Activated CD4-positive, CD25-positive, alpha-beta regulatory T cell treated with anti-CD3 and anti-CD28 coated beads, Interleukin-2, amount 50 U/mL, for 16 hours (primary cell): ENCODE measurements around the gene ANKRD17.
"Not testable (repeated sequence)": the region's sequence is repeated elsewhere in the genome, so short reads cannot be mapped to it uniquely, and the experiment has no call there.

Source experiments
- DNase-seq: peaks from one replicate; pipeline ENCODE4 v3.0.0-alpha.2; 2020; ENCODE audit warnings: low read depth, low spot score

Gene ANKRD17

DNA sequence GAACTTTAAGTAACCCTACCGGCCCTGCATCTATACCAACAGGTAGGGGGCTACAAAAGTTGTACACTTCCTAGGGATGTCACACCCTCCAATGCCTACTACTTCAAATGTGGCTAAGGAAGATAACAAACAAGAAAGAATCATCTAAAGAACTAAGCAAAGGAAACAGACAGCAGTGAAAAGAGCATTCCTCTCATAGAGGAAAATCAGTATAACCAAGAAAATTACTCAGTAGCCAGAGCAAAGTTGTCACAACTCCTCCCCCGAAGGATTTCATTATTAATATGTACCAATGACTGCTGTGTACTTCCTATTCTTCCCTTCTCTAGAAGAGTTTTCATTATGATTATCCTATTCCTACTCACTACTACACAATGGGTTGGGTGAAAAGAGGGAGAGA lies 12.6 kb downstream of the ANKRD17 start:
- DNase-seq = no peak

DNA sequence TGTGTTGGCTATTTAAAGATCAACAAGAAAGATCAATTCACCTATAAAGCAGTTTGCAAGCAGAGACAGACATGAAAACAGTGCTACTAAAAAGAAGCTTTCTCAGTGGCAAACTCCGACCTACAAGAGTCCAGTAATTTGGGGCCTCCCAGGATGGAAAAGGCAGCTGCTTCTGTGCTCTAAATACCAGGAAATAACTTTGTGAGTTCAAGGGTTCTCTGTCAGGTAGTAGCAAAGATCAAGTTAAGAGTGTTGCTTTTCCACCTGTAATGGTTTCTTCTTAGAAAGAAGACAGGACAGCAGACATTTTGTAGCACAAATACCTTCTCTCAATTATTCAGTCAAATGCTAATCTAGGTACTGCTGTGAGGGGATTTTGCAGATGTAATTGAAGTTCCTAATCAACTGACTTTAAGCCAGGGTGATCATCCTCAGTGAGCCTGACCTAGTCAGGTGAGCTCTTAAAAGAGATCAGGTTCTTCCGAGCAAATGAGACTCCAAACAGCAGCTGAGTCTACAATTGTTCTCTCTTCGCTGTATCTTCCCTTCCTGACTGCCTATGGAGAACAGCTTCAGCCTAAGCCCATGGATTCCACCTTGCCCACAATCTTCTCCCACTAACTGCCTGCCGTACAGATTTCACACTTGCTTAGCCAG lies 13.5 kb downstream of the ANKRD17 start:
- no peak for DNase-seq

DNA sequence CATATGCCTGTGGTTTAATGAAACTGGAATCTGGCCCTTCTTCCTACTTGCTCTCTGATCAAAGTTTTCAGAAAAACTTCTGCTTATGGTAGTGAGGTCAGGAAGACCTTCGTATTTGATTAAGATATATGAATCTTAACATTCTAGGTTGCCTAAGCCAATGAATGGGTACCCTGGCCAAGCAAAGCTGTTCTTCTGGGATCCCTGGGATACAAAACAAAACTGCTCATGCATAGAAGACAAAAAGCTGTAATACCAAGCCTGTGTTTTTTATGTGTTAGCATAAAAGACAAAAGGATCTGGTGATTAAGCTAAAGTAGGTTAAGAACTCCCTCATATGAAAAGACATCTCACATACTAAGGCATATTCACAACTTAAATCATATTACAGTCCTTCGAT lies 21.6 kb downstream of the ANKRD17 start:
- DNase-seq = no peak

DNA sequence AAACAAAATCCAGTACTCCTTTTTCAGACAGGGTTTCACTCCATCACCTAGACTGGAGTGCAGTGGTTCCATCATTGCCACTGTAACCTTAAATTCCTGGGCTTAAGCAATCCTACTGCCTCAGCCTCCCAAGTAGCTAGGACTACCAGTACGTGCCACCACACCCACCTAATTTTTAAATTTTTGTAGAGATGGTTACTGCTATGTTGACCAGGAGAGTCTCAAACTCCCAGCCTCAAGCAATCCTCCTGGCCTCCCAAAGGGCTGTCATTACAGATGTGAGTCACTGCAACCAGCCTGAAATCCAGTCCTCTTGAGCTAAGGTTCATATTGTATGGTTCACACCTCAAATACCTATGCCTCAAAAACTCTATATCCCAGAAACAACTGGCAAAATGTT lies 22.4 kb downstream of the ANKRD17 start:
- no peak for DNase-seq

DNA sequence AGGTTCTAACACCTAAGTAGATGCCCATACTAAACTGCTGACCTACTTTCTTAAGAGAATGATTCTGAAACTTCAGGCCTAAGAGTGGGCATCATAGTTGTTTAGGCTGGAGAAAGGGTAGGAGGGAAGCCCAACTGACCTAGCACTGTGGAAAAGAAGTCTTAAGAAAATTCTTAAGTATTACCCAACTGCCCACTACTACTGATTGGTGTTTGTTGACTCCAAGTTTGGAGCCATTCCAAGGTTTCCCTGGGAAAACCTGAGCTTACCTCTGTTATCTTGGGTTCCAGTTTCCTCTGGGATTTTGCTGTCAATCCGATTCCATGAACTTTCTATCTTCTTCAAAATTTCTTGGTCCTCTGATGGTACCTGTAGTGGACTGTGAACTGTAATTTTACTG lies 23.9 kb downstream of the ANKRD17 start:
- DNase-seq = no peak

DNA sequence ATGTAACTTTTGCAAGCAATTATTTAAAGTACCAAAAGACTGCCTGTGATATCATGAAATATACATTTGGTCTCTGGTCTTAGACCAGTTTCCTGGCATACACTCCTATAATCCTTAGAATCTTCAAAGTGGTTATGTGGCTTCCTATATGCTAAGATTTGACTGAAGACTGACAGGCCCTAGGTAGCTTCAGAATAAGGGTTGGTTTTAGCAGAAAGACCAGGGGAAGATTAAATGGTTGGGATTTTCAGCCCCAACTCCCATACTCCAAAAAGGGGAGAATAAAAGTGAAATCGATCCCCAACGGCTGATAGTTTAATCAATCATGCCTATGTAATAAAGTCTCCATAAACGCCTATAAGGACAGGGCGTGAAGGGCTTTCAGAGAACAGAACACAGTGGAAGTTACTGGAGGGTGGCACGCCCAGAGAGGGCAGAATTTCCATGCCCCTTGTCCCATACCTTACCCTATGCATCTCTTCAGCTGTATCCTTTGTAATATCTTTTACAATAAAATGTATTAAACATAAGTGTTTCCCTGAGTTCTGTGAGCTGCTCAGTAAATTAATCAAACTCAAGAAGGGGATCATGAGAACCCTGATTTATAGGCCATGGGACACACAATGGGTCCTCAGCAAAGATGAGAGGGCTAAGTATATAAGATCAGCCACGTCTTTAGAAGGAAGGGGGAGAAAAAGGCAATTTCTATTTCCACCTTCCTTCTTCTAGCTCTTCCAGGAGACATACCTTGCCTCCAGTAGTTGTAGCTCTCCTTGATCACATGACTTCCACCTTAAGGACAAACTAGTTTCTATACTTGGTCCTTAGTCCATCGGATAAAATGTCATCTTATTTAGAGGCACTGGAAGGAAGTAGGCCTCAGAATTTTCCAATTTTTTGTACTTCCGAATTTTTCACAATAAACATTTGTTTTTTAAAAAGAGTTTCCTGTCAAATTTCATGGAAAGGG lies 26.8 kb downstream of the ANKRD17 start:
- no peak for DNase-seq

DNA sequence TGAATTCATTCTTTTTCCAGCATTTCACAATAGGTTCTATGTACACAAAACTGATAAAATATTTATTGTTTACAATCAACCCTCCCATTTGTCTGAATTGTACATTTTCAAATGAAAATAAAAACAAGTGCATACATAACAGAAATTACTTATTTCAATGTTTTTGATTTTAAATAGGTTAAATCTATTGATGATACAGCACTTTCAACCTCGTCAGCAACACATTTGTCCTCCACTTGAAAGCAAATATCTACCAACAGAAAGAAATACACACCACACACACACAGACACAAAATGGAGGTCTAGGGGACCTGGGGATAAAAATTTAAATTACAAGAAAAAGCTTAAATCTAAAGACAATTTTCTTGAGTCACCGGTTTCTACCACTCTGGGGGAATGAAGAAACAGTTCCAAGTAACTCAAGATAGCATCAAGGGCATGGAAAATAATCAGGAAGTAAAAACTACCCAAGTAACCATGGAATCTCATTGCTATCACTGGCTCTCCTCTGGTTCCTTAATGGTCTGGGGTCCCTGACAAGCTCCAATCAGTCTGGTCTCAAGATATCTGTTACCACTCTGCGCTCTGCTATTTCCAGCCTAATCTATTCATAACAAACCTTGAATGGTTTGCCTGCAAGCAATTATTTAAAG lies 27.6 kb downstream of the ANKRD17 start:
- no peak for DNase-seq

DNA sequence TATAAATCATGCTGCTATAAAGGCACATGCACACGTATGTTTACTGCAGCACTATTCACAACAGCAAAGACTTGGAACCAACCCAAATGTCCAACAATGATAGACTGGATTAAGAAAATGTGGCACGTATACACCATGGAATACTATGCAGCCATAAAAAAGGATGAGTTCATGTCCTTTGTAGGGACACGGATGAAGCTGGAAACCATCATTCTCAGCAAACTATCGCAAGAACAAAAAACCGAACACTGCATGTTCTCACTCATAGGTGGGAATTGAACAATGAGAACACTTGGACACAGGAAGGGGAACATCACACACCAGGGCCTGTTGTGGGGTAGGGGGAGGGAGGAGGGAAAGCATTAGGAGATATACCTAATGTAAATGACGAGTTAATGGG lies 29.8 kb downstream of the ANKRD17 start:
- not testable (repeated sequence) for DNase-seq

DNA sequence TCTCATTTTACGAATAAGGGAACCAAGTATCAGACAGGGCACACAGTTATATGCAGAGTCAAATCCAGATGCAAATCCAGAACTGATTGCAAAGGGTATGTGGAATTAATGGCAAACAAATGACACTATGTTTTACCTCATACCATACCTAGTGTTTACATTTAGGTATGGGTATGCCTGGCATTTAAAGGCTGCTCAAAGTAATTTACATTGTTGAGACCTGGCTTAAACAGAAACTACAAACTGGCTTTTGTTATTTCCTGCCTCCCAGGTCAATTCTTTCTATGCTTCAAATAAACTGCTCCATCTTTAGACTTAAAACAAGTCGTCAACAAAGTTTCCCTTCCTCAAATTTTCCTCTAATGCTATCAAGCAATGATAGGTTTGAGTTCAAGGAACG lies 33.7 kb downstream of the ANKRD17 start:
- DNase-seq = no peak

DNA sequence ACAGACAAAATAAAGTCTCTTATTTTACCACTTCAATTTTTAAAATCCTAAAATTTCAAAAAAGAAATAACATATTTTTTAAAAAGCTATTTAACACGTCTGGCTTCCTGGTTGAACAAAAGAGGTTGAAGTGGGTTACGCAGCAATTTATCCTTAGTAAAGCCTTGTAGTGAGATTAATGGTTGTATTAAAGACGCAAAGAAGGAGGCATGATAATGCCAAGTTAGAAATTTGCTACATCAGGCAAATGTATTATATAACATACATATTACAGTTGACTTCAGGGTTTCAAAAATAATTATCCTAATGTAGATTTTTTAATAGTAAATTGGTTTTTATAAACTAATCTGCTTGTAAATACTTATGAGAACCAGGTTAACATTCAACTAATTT lies 35.3 kb downstream of the ANKRD17 start:
- DNase-seq = no peak

DNA sequence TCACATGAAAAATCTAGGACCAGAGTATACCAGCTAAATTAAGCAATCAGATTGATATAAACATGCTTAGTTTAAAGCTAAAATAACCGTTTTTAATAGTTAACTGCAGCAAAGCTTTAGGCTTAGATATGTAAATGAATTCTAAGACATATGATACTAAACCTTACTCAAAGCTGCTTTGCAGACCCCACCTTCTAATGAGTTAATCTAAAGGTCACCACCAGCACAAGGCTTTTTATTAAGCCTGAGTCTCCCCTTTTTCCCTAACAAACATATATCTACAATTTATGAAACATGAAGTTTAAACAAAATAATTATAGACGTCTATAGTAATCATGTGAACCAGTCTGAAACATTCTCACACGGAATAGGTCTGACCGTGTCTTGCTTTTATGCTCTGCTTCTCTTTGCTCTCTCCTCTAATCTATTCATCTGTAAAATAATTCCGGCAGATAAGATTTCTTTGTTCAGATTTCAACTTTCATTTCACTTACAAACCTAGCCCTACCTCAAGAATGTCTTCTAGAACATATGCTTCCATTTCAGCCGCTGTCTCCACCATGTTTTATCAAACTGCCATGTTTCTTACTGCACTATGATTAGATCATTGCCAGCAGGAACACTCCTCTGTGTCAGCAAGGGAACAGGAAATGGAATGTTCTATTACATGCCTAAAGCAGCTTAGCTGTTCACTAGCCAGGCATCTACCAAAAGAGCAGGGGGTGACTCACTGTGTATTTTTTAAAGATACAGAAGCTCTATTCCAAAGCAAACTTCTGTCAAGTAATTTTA lies 35.9 kb downstream of the ANKRD17 start:
- DNase-seq = peak; percentile 32

DNA sequence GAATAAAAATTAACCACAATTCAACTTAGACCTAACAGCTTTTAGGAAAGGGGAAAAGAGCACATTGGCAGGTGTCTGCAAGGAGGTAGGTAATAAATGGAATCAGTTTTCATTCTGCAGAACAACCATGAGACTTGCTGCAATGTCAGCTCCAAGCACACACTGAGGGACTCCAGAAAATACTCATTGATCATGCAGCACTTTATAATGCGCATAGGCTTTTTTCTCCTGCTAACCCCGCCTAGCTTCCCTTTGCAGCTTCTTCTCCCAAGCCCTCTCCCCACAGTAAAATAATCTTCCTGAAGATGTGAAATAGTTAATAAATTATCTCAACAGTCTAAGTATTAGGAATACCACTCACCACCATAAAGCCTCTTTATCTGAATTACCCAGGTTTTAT lies 36.9 kb downstream of the ANKRD17 start:
- no peak for DNase-seq

DNA sequence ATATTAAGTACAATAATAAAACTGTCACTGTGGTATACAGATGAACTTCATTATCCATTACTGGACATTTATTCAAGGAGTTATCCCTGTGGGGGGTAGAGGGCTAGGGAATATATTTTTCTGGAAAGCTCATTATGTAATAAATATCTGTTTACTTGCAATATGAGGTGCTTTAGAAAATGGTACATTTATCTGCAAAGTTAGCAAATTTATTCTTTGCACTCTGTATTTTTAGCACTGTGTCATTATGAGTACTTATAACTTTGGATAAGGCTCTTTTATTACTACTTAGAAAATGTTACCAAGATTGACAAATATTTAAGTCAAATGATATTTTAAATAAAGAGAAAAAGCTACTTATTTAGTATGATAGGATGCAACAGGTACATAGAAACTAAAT lies 37.8 kb downstream of the ANKRD17 start:
- no peak for DNase-seq

DNA sequence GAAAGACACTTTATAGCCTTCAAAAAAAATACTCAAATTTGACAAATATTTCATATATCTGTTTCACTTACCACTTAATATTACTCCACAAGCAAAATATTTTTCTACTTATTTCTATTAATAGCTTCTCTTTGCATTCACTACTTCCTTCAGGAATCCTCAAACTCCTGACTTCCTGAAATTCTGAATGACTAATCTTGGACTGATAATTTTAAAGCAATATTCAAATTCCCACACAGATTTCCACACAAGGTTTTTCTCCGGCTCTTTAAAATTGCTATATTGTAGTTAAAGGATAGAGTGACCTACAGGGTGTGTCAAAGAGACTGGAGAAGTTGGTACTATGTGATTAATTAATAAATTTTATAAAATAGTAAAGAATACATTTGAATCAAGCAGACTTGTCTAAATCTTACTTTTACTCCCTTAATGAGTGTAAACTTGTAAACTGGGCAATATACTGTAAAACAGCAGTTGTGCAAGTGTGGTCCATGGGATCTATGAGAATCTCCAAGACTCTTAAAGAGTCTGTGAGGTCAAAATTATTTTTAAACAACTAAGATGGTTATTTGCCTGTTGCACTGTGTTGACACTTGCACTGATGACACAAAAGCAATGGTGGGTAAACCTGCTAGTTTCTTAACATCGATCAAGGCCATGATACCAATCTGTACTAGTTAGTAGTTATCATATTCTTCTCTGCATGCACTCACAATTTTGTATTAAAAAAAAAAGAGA lies 44.5 kb downstream of the ANKRD17 start:
- DNase-seq = no peak

DNA sequence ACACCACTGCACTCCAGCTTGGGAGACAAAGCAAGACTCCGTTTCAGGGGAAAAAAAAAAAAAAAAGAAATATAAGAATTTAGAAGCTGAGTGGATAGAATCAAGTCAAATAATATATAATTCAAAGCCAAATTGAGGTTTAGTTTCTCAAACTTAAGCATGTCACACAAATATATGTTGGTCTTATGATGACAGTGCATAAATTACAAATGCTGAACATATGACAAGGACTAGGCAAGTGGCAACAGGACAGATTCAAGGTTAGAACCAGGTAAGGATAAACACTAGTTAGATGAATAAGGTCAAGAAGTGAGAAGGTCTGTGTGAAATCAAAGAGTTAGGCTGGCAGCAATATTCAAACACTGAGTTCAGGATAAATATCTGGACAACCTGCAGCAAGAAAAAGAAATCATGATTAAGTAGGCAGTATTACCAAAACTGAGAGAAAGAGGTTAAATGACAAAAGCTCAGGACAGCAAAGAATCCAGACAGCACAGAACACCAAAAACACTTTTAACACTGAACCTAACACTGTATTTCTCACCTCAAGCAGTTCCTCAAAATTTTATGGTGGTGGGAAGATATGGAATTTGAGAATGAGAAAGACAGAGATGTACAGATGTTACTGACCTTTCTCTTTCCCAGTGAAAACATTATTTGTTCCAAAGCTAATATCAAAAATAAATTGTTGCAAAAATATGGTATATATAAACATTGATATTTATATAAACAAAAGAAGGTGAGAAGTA lies 45.4 kb downstream of the ANKRD17 start:
- DNase-seq = no peak

DNA sequence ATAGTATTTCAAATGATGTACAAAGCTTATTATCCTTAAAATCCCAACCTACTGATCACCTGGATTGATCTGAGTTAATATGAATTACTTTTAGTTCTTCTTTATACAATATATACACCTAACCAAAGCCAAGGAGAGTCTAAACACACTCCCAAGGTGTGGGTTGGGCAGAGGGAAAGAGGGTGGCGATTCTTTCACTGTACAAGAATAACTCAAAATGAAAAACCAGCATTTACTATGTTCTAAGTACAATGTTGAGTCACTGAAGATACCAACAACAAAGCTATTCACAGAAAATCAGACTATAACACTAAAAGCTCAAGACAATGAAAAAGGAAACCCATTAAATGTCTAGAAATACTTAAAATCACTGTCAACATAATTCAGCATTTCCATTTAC lies 46.6 kb downstream of the ANKRD17 start:
- no peak for DNase-seq

DNA sequence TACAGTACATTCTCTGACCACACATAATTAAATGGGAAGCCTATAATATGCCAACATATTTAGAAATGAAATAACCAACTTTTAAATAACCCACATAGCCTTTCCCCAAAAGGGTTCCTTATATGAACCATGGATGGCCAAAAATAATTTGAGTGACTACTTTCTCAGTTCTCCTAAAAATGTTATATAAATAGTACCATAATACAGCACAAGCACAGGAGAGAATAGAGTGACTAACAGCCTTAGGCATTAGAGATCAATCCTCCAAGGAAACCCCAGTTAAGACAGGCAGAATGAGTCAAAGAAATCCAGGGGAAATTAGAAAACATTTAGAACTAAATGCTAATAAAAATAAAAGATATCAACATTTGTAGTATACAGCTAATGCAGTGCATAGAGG lies 50.2 kb downstream of the ANKRD17 start:
- DNase-seq = no peak

DNA sequence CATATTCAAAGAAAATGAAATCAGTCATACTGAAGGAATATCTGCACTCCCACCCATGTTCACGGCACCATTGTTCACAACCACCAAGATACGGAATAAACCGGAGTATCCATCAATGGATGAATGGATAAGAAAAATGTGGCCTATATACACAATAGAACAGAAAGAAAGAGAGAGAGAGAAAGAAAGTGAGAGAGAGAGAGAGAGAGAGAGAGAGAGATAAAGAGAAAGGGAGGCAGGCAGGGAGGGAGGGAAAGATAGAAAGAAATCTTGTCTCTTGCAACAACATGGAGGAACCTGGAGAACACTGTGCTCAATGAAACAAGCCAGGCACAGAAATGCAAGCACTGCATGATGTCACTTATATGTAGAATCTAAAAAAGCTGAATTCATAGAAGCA lies 52.4 kb downstream of the ANKRD17 start:
- DNase-seq = no peak

DNA sequence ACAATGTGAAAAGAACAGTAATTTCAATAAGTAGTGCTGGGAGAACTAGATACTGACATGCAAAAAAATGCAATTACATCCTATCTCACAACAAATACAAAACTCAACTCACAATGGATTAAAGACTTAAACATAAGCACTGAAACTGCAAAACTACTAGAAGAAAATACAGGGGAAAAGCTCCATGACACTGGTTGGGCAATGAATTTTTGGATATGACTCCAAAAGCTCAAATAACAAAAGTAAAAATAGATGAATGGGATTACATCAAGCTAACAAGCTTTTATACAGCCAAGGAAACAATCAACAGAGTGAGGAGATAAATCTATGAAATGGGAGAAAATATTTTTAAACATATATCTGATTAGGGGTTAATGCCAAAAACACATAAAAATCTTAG lies 53.1 kb downstream of the ANKRD17 start:
- DNase-seq = no peak

DNA sequence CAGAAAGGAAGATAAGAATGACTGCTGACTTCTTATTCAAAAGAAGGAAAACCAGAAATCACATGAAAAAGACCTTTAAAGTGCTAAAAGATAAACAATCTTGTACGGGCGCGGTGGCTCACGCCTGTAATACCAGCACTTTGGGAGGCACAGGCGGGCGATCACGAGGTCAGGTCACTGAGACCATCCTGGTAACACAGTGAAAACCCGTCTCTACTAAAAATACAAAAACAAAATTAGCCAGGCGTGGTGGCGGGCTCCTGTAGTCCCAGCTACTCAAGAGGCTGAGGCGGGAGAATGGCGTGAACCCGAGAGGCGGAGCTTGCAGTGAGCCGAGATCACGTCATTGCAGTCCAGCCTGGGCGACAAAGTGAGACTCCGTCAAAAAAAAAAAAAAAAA lies 54.6 kb downstream of the ANKRD17 start:
- not testable (repeated sequence) for DNase-seq
